Breast epithelium (tissue), 4 donors: ENCODE measurements around the gene PMEPA1. TPM values are rescaled to one million over a fixed set of nuclear protein-coding genes. Genes with fewer than 3 reads are reported as not detected.

Source experiments
- DNase-seq, 2 donors: peaks; one replicate each; pipeline ENCODE4 v3.0.0-alpha.2; 2019; ENCODE audit warnings: low spot score in 2 of 2
- H3K27ac ChIP-seq, 2 donors: fragments of 200-600 bp; sonication (generic) in 1 of 2; one replicate each; pipeline ENCODE4 v1.5.1; 2016 to 2019; ENCODE audit warnings: mild to moderate bottlenecking in 1 of 2
- H3K27me3 ChIP-seq, 2 donors: fragments of 200-600 bp; sonication (generic) in 1 of 2; one replicate each; pipeline versions ENCODE4 v1.5.1 to v1.6.0; 2017 to 2019; ENCODE audit warnings: control low read depth in 1 of 2, mild to moderate bottlenecking in 1 of 2
- H3K36me3 ChIP-seq: fragments of 200-600 bp; one replicate; pipeline ENCODE4 v1.5.1; 2019
- H3K4me1 ChIP-seq, 2 donors: fragments of 200-600 bp; sonication (generic); one replicate each; pipeline ENCODE4 v1.5.1; 2016 to 2019; ENCODE audit warnings: control low read depth in 1 of 2
- H3K4me3 ChIP-seq, 3 donors: fragments of 200-600 bp; sonication (generic); 1 replicate in 2 of 3; 2 replicates in 1 of 3; pipeline ENCODE4 v1.5.1; 2016 to 2019; ENCODE audit warnings: mild to moderate bottlenecking in 3 of 3, moderate library complexity in 2 of 3
- H3K9me3 ChIP-seq, 2 donors: fragments of 200-600 bp; sonication (generic) in 1 of 2; one replicate each; pipeline ENCODE4 v1.5.1; 2016 to 2019; ENCODE audit warnings: control low read depth in 1 of 2
- POLR2A ChIP-seq: fragments of 450-650 bp; IDR thresholded peaks from one replicate; pipeline ENCODE4 v1.6.1; 2016; ENCODE audit warnings: antibody characterized with exemption, mild to moderate bottlenecking, moderate library complexity
- POLR2AphosphoS5 ChIP-seq, 3 donors: sonication (generic); formaldehyde crosslinking; IDR thresholded peaks; one replicate each; pipeline ENCODE4 v1.6.1; 2017; ENCODE audit warnings: antibody characterized with exemption in 3 of 3
- intact Hi-C: fragments of 100-400 bp; cut with DNase I; formaldehyde crosslinking; loops from one replicate; pipeline ENCODE4 v1.15.1; 2023; ENCODE audit warnings: low total_unique reads
- total RNA-seq, 3 donors: library from RNA; depleted of rRNA; stranded (reverse); fragments of >200 nt; gene quantifications; one replicate each; pipeline ENCODE4 v1.1.0, GENCODE V29; 2016
- TF ChIP-seq, protein P1 (sequence below), 3 donors: fragments of 450-650 bp; IDR thresholded peaks; one replicate each; pipeline ENCODE4 v1.5.1; 2016 to 2017; ENCODE audit warnings: antibody characterized with exemption in 3 of 3, mild to moderate bottlenecking in 3 of 3, moderate library complexity in 3 of 3

The PMEPA1 gene
- total RNA-seq, 3 donors from 2014 or later, result 9.2 to 13.2 (median 13.1) TPM

GRCh38 chr20:57696401-57696961 lies 13.3 kb downstream of the PMEPA1 start:
- intact Hi-C loops, result no loop called here
- Histone ChIP-seq H3K27ac (peak overlapping the region; percentile 81), H3K9me3 (no peaks in the 10 kb centered on the region), H3K36me3 (no peaks in the 10 kb centered on the region), H3K27me3 (no peaks in the 10 kb centered on the region), H3K4me1 (peaks cover 0 to 26% of the 10 kb centered on the region in 2 donors), H3K4me3 (no peak overlapping the region)
- no peak for DNase-seq
- TF ChIP-seq POLR2AphosphoS5 (IDR thresholded peaks at IDR 0.05), result no peak
- no peak for TF ChIP-seq POLR2A
- TF ChIP-seq, protein P1, sequence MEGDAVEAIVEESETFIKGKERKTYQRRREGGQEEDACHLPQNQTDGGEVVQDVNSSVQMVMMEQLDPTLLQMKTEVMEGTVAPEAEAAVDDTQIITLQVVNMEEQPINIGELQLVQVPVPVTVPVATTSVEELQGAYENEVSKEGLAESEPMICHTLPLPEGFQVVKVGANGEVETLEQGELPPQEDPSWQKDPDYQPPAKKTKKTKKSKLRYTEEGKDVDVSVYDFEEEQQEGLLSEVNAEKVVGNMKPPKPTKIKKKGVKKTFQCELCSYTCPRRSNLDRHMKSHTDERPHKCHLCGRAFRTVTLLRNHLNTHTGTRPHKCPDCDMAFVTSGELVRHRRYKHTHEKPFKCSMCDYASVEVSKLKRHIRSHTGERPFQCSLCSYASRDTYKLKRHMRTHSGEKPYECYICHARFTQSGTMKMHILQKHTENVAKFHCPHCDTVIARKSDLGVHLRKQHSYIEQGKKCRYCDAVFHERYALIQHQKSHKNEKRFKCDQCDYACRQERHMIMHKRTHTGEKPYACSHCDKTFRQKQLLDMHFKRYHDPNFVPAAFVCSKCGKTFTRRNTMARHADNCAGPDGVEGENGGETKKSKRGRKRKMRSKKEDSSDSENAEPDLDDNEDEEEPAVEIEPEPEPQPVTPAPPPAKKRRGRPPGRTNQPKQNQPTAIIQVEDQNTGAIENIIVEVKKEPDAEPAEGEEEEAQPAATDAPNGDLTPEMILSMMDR (IDR thresholded peaks at IDR 0.05), result no peak

DNA sequence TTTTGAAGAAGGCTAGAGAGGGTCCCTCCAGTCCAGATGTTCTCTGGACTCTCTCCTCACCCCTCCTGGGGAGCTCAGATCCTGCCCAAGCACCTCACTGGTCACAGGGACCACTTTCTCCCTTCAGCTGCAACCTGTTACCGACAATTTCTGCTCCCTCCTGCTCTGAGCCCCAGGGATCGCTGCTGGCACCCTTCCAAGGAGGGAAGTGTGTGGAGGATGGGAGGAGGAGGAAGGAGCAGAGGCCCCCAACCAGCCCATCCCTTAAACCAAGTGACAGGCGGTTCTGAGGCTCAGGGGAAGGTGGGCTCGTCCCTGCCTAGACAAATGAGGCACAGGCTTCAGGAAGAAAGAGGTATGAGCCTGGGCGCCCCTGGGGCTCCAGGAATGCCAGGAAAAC lies 13.9 kb downstream of the PMEPA1 start:
- H3K27me3 ChIP-seq, result no peaks in the 10 kb centered on the region
- no peak for DNase-seq
- H3K4me3 ChIP-seq, result no peak overlapping the region
- H3K27ac ChIP-seq, result peak overlapping the region; percentile 81
- H3K36me3 ChIP-seq, result no peaks in the 10 kb centered on the region
- H3K4me1 ChIP-seq, result peaks cover 0 to 26% of the 10 kb centered on the region in 2 donors
- TF ChIP-seq POLR2A (no peak), POLR2AphosphoS5 (IDR thresholded peaks at IDR 0.05) (no peak)
- TF ChIP-seq, protein P1 (IDR thresholded peaks at IDR 0.05), result no peak
- no peaks in the 10 kb centered on the region for H3K9me3 ChIP-seq
- intact Hi-C loops, result no loop called here

DNA sequence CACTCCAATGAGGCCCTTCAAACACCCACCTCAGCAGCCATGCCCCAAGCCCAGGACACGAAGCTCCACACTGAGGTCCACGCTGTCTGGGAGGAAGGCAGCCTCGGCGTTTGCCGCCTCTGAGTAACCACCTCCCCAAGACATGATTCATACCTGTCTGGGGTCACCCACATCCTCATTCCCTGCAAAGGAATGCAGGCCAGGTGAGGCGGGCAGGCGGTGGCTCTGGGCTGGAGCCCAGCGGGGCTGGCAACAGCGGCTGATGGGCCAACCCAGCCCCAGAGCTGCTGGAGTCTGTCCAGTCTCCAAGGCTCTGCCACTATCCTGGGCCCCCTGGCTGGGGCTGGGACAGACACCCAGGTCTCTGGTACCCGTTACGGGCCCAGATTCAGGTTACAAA lies 14.8 kb downstream of the PMEPA1 start:
- peak overlapping the region in 1 of 3 donors; percentile 5 for H3K4me3 ChIP-seq
- intact Hi-C loops, result no loop called here
- peak; percentile 83 to 88 for DNase-seq
- H3K36me3 ChIP-seq, result no peaks in the 10 kb centered on the region
- H3K27me3 ChIP-seq, result no peaks in the 10 kb centered on the region
- TF ChIP-seq POLR2A, result no peak
- TF ChIP-seq POLR2AphosphoS5 (IDR thresholded peaks at IDR 0.05), result peak in 1 of 3 donors; percentile 62
- TF ChIP-seq, protein P1 (IDR thresholded peaks at IDR 0.05), result no peak
- H3K4me1 ChIP-seq, result peaks cover 0 to 26% of the 10 kb centered on the region in 2 donors
- peak overlapping the region; percentile 81 for H3K27ac ChIP-seq
- no peaks in the 10 kb centered on the region for H3K9me3 ChIP-seq

GRCh38 chr20:57694481-57694880 lies 15.3 kb downstream of the PMEPA1 start:
- Histone ChIP-seq H3K4me1 (peaks cover 0 to 30% of the 10 kb centered on the region in 2 donors), H3K27me3 (no peaks in the 10 kb centered on the region), H3K27ac (peak overlapping the region; percentile 81), H3K36me3 (no peaks in the 10 kb centered on the region), H3K4me3 (no peak overlapping the region), H3K9me3 (no peaks in the 10 kb centered on the region)
- intact Hi-C loops, result no loop called here
- TF ChIP-seq, protein P1 (IDR thresholded peaks at IDR 0.05), result no peak
- TF ChIP-seq POLR2AphosphoS5 (IDR thresholded peaks at IDR 0.05) (no peak), POLR2A (no peak)
- DNase-seq, result no peak

- intact Hi-C loops, result no loop called here
- TF ChIP-seq POLR2AphosphoS5 (IDR thresholded peaks at IDR 0.05) (no peak), POLR2A (no peak)
- TF ChIP-seq, protein P1 (IDR thresholded peaks at IDR 0.05), result no peak
- Histone ChIP-seq H3K27me3 (no peaks in the 10 kb centered on the region), H3K9me3 (no peaks in the 10 kb centered on the region), H3K4me1 (peaks cover 0 to 36% of the 10 kb centered on the region in 2 donors), H3K27ac (peak overlapping the region; percentile 68 to 81), H3K36me3 (no peaks in the 10 kb centered on the region), H3K4me3 (no peak overlapping the region)
- DNase-seq, result no peak
These were observed 16.0 kb downstream of the PMEPA1 start for GRCh38 chr20:57693670-57694329.
